ENCODE measurements around the gene SYT8. TPM values are rescaled to one million over a fixed set of nuclear protein-coding genes. Genes with fewer than 3 reads are reported as not detected.

The SYT8 gene
- total and polyA plus RNA-seq, 11 donors: 0.08 TPM; not detected in 10

DNA sequence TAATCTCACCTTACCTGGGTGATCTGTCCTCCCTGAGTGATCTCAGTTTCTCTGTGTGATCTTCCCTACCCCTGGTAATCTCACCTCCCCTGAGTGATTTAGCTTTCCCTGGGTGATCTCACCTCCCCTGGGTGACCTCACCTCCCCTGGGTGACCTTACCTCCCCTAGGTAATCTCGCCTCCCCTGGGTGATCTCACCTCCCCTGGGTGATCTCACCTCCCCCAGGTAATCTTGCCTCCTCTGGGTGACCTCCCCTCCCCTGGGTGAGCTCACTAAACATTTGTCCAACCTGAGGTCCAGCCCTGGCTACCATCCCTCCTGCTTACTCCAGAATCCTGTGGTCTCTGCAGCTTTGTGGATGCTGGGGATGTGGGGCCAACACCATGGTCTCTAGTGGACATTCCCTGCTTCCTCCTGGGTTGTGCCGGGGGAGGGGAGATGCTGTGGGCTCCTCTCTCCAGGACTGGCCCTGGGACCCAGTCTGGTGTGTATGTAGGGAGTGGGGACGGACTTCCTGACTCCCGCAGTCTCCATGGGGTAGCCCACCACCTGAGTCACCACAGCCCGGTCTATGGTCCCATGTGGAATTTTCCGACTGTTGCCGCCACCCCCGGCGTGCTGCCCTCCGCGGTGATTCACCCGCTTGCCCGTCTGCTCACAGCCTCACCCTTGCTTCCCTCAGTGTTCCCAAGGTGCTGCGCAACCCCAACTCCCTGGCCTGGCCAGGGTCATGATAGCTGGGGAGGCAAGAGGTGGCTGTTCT lies 28.0 kb downstream of the SYT8 start:
- Histone ChIP-seq H3K4me3 (peak overlapping the region in 3 of 12 donors; percentile 56 to 70 (median 60)), H3K27me3 (no peaks in the 10 kb centered on the region), H3K9me3 (no peaks in the 10 kb centered on the region), H3K4me1 (peaks cover 11 to 47% (median 23%) of the 10 kb centered on the region in 12 donors), H3K27ac (peak overlapping the region in 11 of 12 donors; percentile 66 to 94 (median 86)), H3K36me3 (peaks cover 0 to 4% (median 0%) of the 10 kb centered on the region in 9 donors)
- no peak for TF ChIP-seq POLR2A (IDR thresholded peaks at IDR 0.05)
- TF ChIP-seq, protein P1, sequence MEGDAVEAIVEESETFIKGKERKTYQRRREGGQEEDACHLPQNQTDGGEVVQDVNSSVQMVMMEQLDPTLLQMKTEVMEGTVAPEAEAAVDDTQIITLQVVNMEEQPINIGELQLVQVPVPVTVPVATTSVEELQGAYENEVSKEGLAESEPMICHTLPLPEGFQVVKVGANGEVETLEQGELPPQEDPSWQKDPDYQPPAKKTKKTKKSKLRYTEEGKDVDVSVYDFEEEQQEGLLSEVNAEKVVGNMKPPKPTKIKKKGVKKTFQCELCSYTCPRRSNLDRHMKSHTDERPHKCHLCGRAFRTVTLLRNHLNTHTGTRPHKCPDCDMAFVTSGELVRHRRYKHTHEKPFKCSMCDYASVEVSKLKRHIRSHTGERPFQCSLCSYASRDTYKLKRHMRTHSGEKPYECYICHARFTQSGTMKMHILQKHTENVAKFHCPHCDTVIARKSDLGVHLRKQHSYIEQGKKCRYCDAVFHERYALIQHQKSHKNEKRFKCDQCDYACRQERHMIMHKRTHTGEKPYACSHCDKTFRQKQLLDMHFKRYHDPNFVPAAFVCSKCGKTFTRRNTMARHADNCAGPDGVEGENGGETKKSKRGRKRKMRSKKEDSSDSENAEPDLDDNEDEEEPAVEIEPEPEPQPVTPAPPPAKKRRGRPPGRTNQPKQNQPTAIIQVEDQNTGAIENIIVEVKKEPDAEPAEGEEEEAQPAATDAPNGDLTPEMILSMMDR (IDR thresholded peaks at IDR 0.05): no peak
- intact Hi-C loops (cut with DNase I): no loop called here
- DNase-seq (peak in 1 of 5 donors; percentile 50), ATAC-seq (peak in 1 of 4 donors; percentile 23)
- 79 to 92% (median 85%) methylated on average over 14 of the region's 14 CpGs for WGBS, 4 donors

DNA sequence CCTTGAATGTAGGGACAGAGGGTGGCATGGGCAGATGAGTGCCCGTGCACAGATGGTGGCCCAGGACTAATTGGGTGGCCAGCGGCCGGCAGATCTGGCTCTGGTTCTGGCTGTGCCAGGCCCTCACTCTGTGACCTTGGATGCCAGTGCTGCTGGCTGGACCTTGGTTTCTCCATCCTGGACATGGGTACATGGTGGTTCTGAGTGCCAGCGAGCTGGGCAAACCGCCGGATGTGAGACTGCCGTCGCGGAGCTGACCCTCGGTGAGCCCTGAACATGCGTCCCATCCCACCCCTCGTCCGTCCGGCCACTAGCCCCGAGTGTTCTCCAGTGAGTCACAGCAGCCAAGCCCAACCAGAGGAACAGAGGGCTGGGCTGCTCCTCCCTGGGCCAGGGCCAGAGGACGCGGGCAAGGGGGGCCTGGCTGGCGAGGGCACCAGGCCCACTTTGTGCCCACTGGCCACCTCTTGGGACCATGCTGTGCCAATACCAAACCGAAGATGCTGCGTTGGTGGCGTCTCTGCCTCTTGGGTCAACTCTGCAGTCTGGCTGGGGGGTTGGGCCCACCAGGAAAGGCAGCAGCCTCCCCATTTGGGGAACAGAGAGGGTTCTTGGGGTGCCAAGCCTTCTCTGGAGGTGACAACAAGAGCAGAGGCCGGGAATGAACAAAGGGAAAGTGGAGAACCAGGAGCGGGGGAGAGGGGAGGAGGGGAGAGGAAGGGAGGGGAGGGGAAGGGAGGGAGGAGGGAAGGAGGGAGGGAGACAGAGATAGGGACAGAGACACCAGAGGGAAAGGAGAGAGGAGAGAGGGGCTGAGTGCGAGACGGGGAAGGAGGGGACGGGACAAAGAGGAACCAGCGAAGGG lies 28.8 kb downstream of the SYT8 start:
- intact Hi-C loops (cut with DNase I): no loop called here
- TF ChIP-seq, protein P1 (IDR thresholded peaks at IDR 0.05): no peak
- TF ChIP-seq POLR2A (IDR thresholded peaks at IDR 0.05): peak in 1 of 2 donors; percentile 28
- Histone ChIP-seq H3K4me1 (peaks cover 11 to 51% (median 23%) of the 10 kb centered on the region in 12 donors), H3K27me3 (no peaks in the 10 kb centered on the region), H3K36me3 (peaks cover 0 to 4% (median 0%) of the 10 kb centered on the region in 9 donors), H3K9me3 (no peaks in the 10 kb centered on the region), H3K4me3 (peak overlapping the region in 10 of 12 donors; percentile 33 to 70 (median 52)), H3K27ac (peak overlapping the region; percentile 66 to 94 (median 86))
- 14 to 41% (median 22%) methylated on average over 10 to 27 of the region's 27 CpGs for WGBS, 4 donors
- DNase-seq (peak; percentile 89 to 94 (median 92)), ATAC-seq (peak; percentile 89 to 95 (median 91))

DNA sequence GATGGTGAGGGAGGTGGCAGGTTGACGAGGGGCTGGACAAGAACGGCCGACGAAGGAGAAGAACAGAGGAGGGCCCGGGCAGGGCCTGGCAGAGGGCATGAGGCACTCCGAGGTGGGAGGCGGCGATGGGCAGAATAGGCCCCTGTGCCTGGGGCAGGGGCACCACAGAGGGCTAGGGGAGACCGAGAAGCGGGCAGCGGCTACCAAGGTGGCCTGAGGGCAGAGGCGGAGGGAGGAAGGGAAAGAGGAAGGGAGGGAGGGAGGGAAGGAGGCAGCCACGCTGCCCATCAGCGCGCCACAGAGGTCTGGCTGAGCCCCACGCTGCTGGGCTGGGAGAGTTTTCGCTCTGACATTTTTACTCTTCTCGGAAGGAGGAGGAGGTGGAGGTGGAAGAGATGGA lies 29.4 kb downstream of the SYT8 start:
- TF ChIP-seq, protein P1 (IDR thresholded peaks at IDR 0.05): no peak
- no peak for TF ChIP-seq POLR2A (IDR thresholded peaks at IDR 0.05)
- intact Hi-C loops (cut with DNase I): no loop called here
- peaks cover 0 to 4% (median 0%) of the 10 kb centered on the region in 9 donors for H3K36me3 ChIP-seq
- H3K27me3 ChIP-seq: no peaks in the 10 kb centered on the region
- peak overlapping the region in 11 of 12 donors; percentile 13 to 70 (median 52) for H3K4me3 ChIP-seq
- DNase-seq (peak in 1 of 5 donors; percentile 70), ATAC-seq (peak in 3 of 4 donors; percentile 2 to 6 (median 6))
- H3K27ac ChIP-seq: peak overlapping the region; percentile 66 to 94 (median 86)
- H3K9me3 ChIP-seq: no peaks in the 10 kb centered on the region
- 48 to 69% (median 57%) methylated on average over 18 of the region's 18 CpGs for WGBS, 4 donors
- peaks cover 11 to 52% (median 23%) of the 10 kb centered on the region in 12 donors for H3K4me1 ChIP-seq
